ENCODE results near the gene ALPP.

Gene ALPP

GRCh38 chr2:232348936-232349335 is 29.6 kb upstream of the ALPP start:
- H2AFZ ChIP-seq (ENCODE audit: low read depth): no peak overlapping the region
- no peak overlapping the region for H3K4me2 ChIP-seq
- H3K79me2 ChIP-seq (ENCODE audit: insufficient read depth, low read depth): no peaks in the 10 kb centered on the region
- no peak overlapping the region for H3K9ac ChIP-seq
- no peaks in the 10 kb centered on the region for H3K4me1 ChIP-seq (ENCODE audit: low read depth, poor library complexity, severe bottlenecking)
- H3K27ac ChIP-seq: no peak overlapping the region
- TF ChIP-seq, protein P1, sequence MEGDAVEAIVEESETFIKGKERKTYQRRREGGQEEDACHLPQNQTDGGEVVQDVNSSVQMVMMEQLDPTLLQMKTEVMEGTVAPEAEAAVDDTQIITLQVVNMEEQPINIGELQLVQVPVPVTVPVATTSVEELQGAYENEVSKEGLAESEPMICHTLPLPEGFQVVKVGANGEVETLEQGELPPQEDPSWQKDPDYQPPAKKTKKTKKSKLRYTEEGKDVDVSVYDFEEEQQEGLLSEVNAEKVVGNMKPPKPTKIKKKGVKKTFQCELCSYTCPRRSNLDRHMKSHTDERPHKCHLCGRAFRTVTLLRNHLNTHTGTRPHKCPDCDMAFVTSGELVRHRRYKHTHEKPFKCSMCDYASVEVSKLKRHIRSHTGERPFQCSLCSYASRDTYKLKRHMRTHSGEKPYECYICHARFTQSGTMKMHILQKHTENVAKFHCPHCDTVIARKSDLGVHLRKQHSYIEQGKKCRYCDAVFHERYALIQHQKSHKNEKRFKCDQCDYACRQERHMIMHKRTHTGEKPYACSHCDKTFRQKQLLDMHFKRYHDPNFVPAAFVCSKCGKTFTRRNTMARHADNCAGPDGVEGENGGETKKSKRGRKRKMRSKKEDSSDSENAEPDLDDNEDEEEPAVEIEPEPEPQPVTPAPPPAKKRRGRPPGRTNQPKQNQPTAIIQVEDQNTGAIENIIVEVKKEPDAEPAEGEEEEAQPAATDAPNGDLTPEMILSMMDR (conservative IDR thresholded peaks at IDR 0.05; ENCODE audit: low read depth, low read length): no peak
- no peaks in the 10 kb centered on the region for H4K20me1 ChIP-seq (ENCODE audit: insufficient read depth)
- H3K27me3 ChIP-seq (ENCODE audit: insufficient read depth, low read depth): no peaks in the 10 kb centered on the region
- H3K36me3 ChIP-seq (ENCODE audit: insufficient read depth): no peaks in the 10 kb centered on the region
- H3K4me3 ChIP-seq (IDR thresholded peaks at IDR 0.05; ENCODE audit: insufficient read depth, low read depth, low read length): no peak overlapping the region

DNA sequence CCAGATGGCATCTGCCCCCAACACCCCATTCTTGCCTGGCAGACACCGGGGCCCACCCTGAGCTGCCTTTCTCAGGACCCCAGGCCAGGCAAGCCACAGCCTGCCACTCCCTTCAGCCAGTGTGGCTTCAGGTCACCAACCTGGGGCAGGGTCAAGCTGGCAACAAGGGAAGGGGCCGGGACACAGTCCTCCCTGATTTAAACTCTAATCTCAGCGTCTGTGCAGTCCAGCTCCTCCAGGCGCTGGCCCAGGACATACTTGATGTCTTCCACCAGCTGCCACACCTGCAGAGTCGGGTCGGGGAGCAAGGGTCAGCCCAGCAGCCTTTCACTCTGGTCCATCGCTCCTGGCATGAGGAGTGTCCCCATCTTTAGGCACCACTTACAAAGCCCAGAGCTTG is 29.0 kb upstream of the ALPP start:
- Histone ChIP-seq H3K4me3 (IDR thresholded peaks at IDR 0.05; ENCODE audit: insufficient read depth, low read depth, low read length) (no peak overlapping the region), H3K4me2 (no peak overlapping the region), H3K27me3 (ENCODE audit: insufficient read depth, low read depth) (no peaks in the 10 kb centered on the region), H3K4me1 (ENCODE audit: low read depth, poor library complexity, severe bottlenecking) (no peaks in the 10 kb centered on the region), H2AFZ (ENCODE audit: low read depth) (no peak overlapping the region), H3K36me3 (ENCODE audit: insufficient read depth) (no peaks in the 10 kb centered on the region), H4K20me1 (ENCODE audit: insufficient read depth) (no peaks in the 10 kb centered on the region), H3K9ac (no peak overlapping the region), H3K27ac (no peak overlapping the region), H3K79me2 (ENCODE audit: insufficient read depth, low read depth) (no peaks in the 10 kb centered on the region)
- TF ChIP-seq, protein P1 (conservative IDR thresholded peaks at IDR 0.05; ENCODE audit: low read depth, low read length): no peak

DNA sequence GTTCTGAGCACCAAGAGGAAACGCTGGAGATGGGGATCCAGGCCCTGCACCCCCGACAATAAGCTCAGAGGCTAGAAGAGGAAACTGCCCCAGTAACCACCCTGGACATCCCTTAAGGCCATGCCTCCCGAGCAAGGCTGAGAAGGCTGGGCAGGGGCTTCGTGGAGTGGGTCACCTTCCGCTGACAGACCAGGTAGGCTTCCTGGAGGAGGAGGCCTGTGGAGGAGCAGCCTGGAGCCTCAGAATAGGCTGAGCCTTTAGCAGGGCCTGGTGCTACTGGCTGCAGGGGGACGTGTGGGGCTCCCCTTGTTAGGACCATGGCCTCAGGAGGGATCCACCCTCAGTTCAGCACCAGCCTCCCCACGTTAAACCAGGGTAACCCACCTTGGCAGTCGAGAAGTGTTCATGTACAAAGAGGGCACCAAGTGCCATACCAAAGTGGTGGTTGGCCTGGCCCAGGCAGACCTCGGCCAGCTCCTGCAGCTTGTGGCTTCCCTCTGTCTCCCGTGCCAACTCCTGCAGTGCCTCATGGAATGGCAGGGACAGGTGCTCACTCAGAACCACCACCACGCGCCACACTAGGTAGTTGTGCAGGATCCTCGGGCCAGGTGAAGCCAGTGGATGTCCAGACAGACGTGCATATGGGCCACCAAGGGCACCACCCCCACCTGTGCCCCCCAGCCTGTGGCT is 28.5 kb upstream of the ALPP start:
- no peaks in the 10 kb centered on the region for H3K4me1 ChIP-seq (ENCODE audit: low read depth, poor library complexity, severe bottlenecking)
- H3K79me2 ChIP-seq (ENCODE audit: insufficient read depth, low read depth): no peaks in the 10 kb centered on the region
- H3K27me3 ChIP-seq (ENCODE audit: insufficient read depth, low read depth): no peaks in the 10 kb centered on the region
- H3K4me2 ChIP-seq: no peak overlapping the region
- H2AFZ ChIP-seq (ENCODE audit: low read depth): no peak overlapping the region
- no peaks in the 10 kb centered on the region for H3K36me3 ChIP-seq (ENCODE audit: insufficient read depth)
- no peaks in the 10 kb centered on the region for H4K20me1 ChIP-seq (ENCODE audit: insufficient read depth)
- H3K27ac ChIP-seq: no peak overlapping the region
- no peak overlapping the region for H3K4me3 ChIP-seq (IDR thresholded peaks at IDR 0.05; ENCODE audit: insufficient read depth, low read depth, low read length)
- no peak overlapping the region for H3K9ac ChIP-seq
- TF ChIP-seq, protein P1 (conservative IDR thresholded peaks at IDR 0.05; ENCODE audit: low read depth, low read length): no peak

DNA sequence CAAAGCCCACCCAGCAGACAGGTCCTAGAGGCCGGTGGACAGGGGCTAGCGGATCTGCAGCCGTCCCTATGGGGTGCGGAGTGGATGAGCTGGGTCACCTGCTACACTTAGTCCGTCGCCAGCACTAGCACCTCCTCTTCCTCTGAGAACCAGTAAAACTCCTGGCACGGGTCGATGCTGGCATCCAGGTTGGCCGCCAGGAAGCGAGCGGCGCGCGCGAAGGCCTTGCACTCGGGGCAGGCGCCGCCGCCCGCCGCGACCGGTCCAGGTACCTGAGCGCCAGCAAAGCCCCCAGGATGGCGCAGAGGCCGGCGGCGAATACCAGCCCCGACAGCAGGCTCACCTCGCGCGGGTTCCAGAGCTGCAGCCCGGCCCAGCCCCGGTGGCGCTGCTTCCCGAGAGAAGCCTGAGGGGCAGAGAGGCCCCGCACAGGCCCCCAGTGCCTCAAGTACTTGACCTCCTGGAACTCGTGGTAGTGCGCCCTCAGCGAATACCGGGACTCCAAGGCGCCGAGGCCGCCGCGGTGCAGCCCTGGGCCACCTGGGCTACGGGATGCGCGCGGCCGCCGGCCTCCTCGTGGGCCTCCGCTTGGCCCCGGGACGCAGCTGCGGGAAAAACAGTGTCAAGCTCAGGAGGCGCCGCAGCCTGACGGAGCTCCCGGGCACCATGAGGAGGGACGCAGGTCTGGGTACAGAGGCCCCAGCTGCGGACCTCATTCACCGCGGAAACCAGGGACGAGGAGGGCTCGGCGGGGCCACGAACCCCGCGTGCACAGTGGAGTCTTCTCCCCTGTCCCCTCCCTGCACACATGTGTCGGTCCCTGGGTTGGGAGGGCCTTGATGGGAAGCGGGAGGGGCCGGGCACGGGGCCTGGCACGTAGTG is 27.5 kb upstream of the ALPP start:
- no peak overlapping the region for H3K9ac ChIP-seq
- H4K20me1 ChIP-seq (ENCODE audit: insufficient read depth): no peaks in the 10 kb centered on the region
- H3K79me2 ChIP-seq (ENCODE audit: insufficient read depth, low read depth): no peaks in the 10 kb centered on the region
- no peaks in the 10 kb centered on the region for H3K4me1 ChIP-seq (ENCODE audit: low read depth, poor library complexity, severe bottlenecking)
- H3K27me3 ChIP-seq (ENCODE audit: insufficient read depth, low read depth): no peaks in the 10 kb centered on the region
- H3K4me3 ChIP-seq (IDR thresholded peaks at IDR 0.05; ENCODE audit: insufficient read depth, low read depth, low read length): no peak overlapping the region
- TF ChIP-seq, protein P1 (conservative IDR thresholded peaks at IDR 0.05; ENCODE audit: low read depth, low read length): no peak
- H2AFZ ChIP-seq (ENCODE audit: low read depth): no peak overlapping the region
- H3K27ac ChIP-seq: no peak overlapping the region
- no peaks in the 10 kb centered on the region for H3K36me3 ChIP-seq (ENCODE audit: insufficient read depth)
- H3K4me2 ChIP-seq: no peak overlapping the region

Data from KMS-11 (cell line).